Esophagus (tissue), 2 donors: ENCODE data around the gene CMTM8. TPM values are rescaled to one million over a fixed set of nuclear protein-coding genes. Genes with fewer than 3 reads are reported as not detected.
"Not testable (repeated sequence)": the region's sequence is repeated elsewhere in the genome, so short reads cannot be mapped to it uniquely, and the experiment has no call there.

Source experiments
- H3K27ac ChIP-seq, 2 donors: one replicate each; pipeline ENCODE4 v1.5.1; 2013; ENCODE audit warnings: low read depth in 2 of 2, mild to moderate bottlenecking in 2 of 2, inconsistent platforms in 1 of 2, low read length in 1 of 2, moderate library complexity in 1 of 2
- H3K27me3 ChIP-seq, 2 donors: one replicate each; pipeline ENCODE4 v1.6.1; 2013; ENCODE audit warnings: low read length in 2 of 2, control low read depth in 1 of 2, mild to moderate bottlenecking in 1 of 2; ENCODE audit not compliant: insufficient read depth in 2 of 2, control insufficient read depth in 1 of 2
- H3K36me3 ChIP-seq, 2 donors: one replicate each; pipeline ENCODE4 v1.6.1; 2013; ENCODE audit warnings: low read length in 1 of 2; ENCODE audit not compliant: control insufficient read depth in 2 of 2, insufficient read depth in 2 of 2
- H3K4me1 ChIP-seq, 2 donors: one replicate each; pipeline ENCODE4 v1.6.1; 2013; ENCODE audit warnings: low read length in 1 of 2; ENCODE audit not compliant: control insufficient read depth in 2 of 2, insufficient read depth in 2 of 2
- H3K4me3 ChIP-seq, 2 donors: one replicate each; pipeline ENCODE4 v1.5.1; 2013; ENCODE audit warnings: low read length in 2 of 2, mild to moderate bottlenecking in 2 of 2, low read depth in 1 of 2, moderate library complexity in 1 of 2
- H3K9me3 ChIP-seq, 2 donors: one replicate each; pipeline ENCODE4 v1.6.1; 2013; ENCODE audit warnings: mild to moderate bottlenecking in 2 of 2, low read depth in 1 of 2, low read length in 1 of 2, moderate library complexity in 1 of 2; ENCODE audit not compliant: control insufficient read depth in 2 of 2, insufficient read depth in 1 of 2
- WGBS, 2 donors: extraction: QIAGEN DNeasy Blood & Tissue Kit; methylation state at CpG; one replicate each; pipeline ENCODE4 v1.1.7; 2013; 5-methylcytosine and 5-hydroxymethylcytosine counted together
- polyA plus RNA-seq, 2 donors: library from polyadenylated mRNA; stranded (reverse); fragments of 200-250 nt; gene quantifications; one replicate each; pipeline ENCODE4 v1.2.3, GENCODE V29; 2013
- donor health status: healthy with polysubstance abuse.
- donor health status: Bipolar disorder and iron deficiency.

CMTM8 gene
- 1 to 10 TPM; 1.1 to 1.7 TPM for polyA plus RNA-seq

- Histone ChIP-seq H3K27me3 (peaks cover 0 to 3% of the 10 kb centered on the region in 2 donors), H3K4me1 (peaks cover 2 to 4% of the 10 kb centered on the region in 2 donors), H3K36me3 (no peaks in the 10 kb centered on the region), H3K9me3 (peaks cover 0 to 4% of the 10 kb centered on the region in 2 donors), H3K27ac (peak within 1 kb of the TSS in 1 of 2 donors; percentile 14), H3K4me3 (peak within 1 kb of the TSS; percentile 70 to 72)
- 0% methylated on average over 33 to 96 of the region's 96 CpGs for WGBS, 2 donors
These were observed at the start of gene CMTM8 for GRCh38 chr3:32238453-32239306. TSS of gene CMTM8 (plus strand) at chr3:32238680. CDS start at chr3:32238973, 293 bp downstream.

- WGBS, 2 donors: 71 to 83% methylated on average over 3 of the region's 3 CpGs
- Histone ChIP-seq H3K27ac (no peak overlapping the region), H3K36me3 (no peaks in the 10 kb centered on the region), H3K4me1 (peaks cover 0 to 2% of the 10 kb centered on the region in 2 donors), H3K4me3 (no peak overlapping the region), H3K9me3 (no peaks in the 10 kb centered on the region), H3K27me3 (no peaks in the 10 kb centered on the region)
These were observed 48.8 kb upstream of the CMTM8 start for GRCh38 chr3:32189693-32190092.

- H3K36me3 ChIP-seq, H3K27ac ChIP-seq, H3K9me3 ChIP-seq, H3K4me3 ChIP-seq, H3K4me1 ChIP-seq, H3K27me3 ChIP-seq: not testable (repeated sequence)
- WGBS, 2 donors: 78 to 83% methylated on average over 6 of the region's 6 CpGs
These were observed 47.9 kb upstream of the CMTM8 start for GRCh38 chr3:32190556-32190955.

GRCh38 chr3:32193101-32193500, 45.4 kb upstream of the CMTM8 start:
- Histone ChIP-seq H3K4me1 (peaks cover 0 to 3% of the 10 kb centered on the region in 2 donors), H3K4me3 (no peak overlapping the region), H3K27me3 (no peaks in the 10 kb centered on the region), H3K9me3 (no peaks in the 10 kb centered on the region), H3K36me3 (no peaks in the 10 kb centered on the region), H3K27ac (no peak overlapping the region)

GRCh38 chr3:32194653-32195052, 43.8 kb upstream of the CMTM8 start:
- no peak overlapping the region for H3K4me3 ChIP-seq
- H3K4me1 ChIP-seq: peaks cover 0 to 3% of the 10 kb centered on the region in 2 donors
- H3K36me3 ChIP-seq: no peaks in the 10 kb centered on the region
- H3K27ac ChIP-seq: no peak overlapping the region
- no peaks in the 10 kb centered on the region for H3K9me3 ChIP-seq
- no peaks in the 10 kb centered on the region for H3K27me3 ChIP-seq
- 89 to 91% methylated on average over 1 of the region's 1 CpG for WGBS, 2 donors

GRCh38 chr3:32195995-32196540, 42.4 kb upstream of the CMTM8 start:
- Histone ChIP-seq H3K4me3 (no peak overlapping the region), H3K4me1 (peaks cover 0 to 3% of the 10 kb centered on the region in 2 donors), H3K27me3 (no peaks in the 10 kb centered on the region), H3K27ac (no peak overlapping the region), H3K9me3 (no peaks in the 10 kb centered on the region), H3K36me3 (no peaks in the 10 kb centered on the region)
- WGBS, 2 donors: 64 to 79% methylated on average over 4 of the region's 4 CpGs

- Histone ChIP-seq H3K9me3 (no peaks in the 10 kb centered on the region), H3K4me1 (peaks cover 0 to 3% of the 10 kb centered on the region in 2 donors), H3K27ac (no peak overlapping the region), H3K27me3 (no peaks in the 10 kb centered on the region), H3K4me3 (no peak overlapping the region), H3K36me3 (no peaks in the 10 kb centered on the region)
- WGBS, 2 donors: 97 to 100% methylated on average over 1 of the region's 1 CpG
These were observed 40.5 kb upstream of the CMTM8 start for GRCh38 chr3:32197991-32198390.

GRCh38 chr3:32198714-32199113, 39.8 kb upstream of the CMTM8 start:
- Histone ChIP-seq H3K27me3 (no peaks in the 10 kb centered on the region), H3K9me3 (no peaks in the 10 kb centered on the region), H3K4me3 (no peak overlapping the region), H3K36me3 (no peaks in the 10 kb centered on the region), H3K27ac (no peak overlapping the region), H3K4me1 (peaks cover 0 to 3% of the 10 kb centered on the region in 2 donors)
- 89 to 91% methylated on average over 3 of the region's 3 CpGs for WGBS, 2 donors

- Histone ChIP-seq H3K9me3 (no peaks in the 10 kb centered on the region), H3K4me3 (no peak overlapping the region), H3K27ac (no peak overlapping the region), H3K36me3 (no peaks in the 10 kb centered on the region), H3K4me1 (no peaks in the 10 kb centered on the region), H3K27me3 (no peaks in the 10 kb centered on the region)
- 69 to 81% methylated on average over 7 of the region's 7 CpGs for WGBS, 2 donors
These were observed 38.0 kb upstream of the CMTM8 start for GRCh38 chr3:32200490-32200889.
